ENCODE results near the gene RUNX2. TPM values are rescaled to one million over a fixed set of nuclear protein-coding genes. Genes with fewer than 3 reads are reported as not detected.

The RUNX2 gene
- total and polyA plus RNA-seq, 2 experiments from 2014 or later = 0.66 to 1.7 TPM

GRCh38 chr6:45637056-45637455 lies 308.9 kb downstream of the RUNX2 start (continued):
- no peak for TF ChIP-seq CTCF (conservative IDR thresholded peaks at IDR 0.05; ENCODE audit: low read depth in 2 of 2)
- no peak for TF ChIP-seq NANOG (IDR thresholded peaks at IDR 0.05; ENCODE audit: borderline replicate concordance)
- TF ChIP-seq STAT1 (IDR thresholded peaks at IDR 0.05; ENCODE audit: unreplicated experiment) = no peak
- no peak for TF ChIP-seq POLR2AphosphoS5 (IDR thresholded peaks at IDR 0.05; ENCODE audit: low read depth)
- no peak for TF ChIP-seq EZH2 (IDR thresholded peaks at IDR 0.05; ENCODE audit: low read depth, unreplicated experiment)
- TF ChIP-seq EZH2phosphoT487 (IDR thresholded peaks at IDR 0.05; ENCODE audit: unreplicated experiment) = no peak

GRCh38 chr6:45637611-45638257 lies 309.6 kb downstream of the RUNX2 start:
- H3K79me2 ChIP-seq (replicated peaks; ENCODE audit: insufficient read depth) = no peaks in the 10 kb centered on the region
- Mint-ChIP-seq H3K9me3 (no peaks in the 10 kb centered on the region), H3K4me3 (no peak overlapping the region), H3K36me3 (ENCODE audit: low read depth) (no peaks in the 10 kb centered on the region), H3K4me1 (peaks cover 19% of the 10 kb centered on the region), H3K27me3 (ENCODE audit: insufficient read depth, low read depth, poor library complexity) (peaks cover 5% of the 10 kb centered on the region), H3K27ac (no peak overlapping the region)
- H3F3A ChIP-seq (replicated peaks; ENCODE audit: low read depth) = no peaks in the 10 kb centered on the region
- no peaks in the 10 kb centered on the region for H3K27me3 ChIP-seq (ENCODE audit: insufficient read depth)
- H3K4me2 ChIP-seq = no peak overlapping the region
- H3K4me3 ChIP-seq = no peak overlapping the region
- no peaks in the 10 kb centered on the region for H4K20me1 ChIP-seq (replicated peaks; ENCODE audit: insufficient read depth)
- no peak overlapping the region for H2AFZ ChIP-seq
- H3K27ac ChIP-seq (ENCODE audit: low read depth) = no peak overlapping the region
- H3K9me2 ChIP-seq (ENCODE audit: insufficient read depth) = no peaks in the 10 kb centered on the region
- H3K36me3 ChIP-seq (ENCODE audit: insufficient read depth) = no peaks in the 10 kb centered on the region
- ATAC-seq (no peak), DNase-seq (ENCODE audit: low spot score) (no peak)
- H3K4me1 ChIP-seq (ENCODE audit: insufficient read depth) = peaks cover 14% of the 10 kb centered on the region; the same call in 1 of the 2 replicates
- TF ChIP-seq JUNB (IDR thresholded peaks at IDR 0.05; ENCODE audit: unreplicated experiment) (no peak), ZNF331 (CRISPR knock-in tag; IDR thresholded peaks at IDR 0.05; ENCODE audit: low read depth) (no peak), NANOG (IDR thresholded peaks at IDR 0.05; ENCODE audit: borderline replicate concordance) (no peak), STAT1 (IDR thresholded peaks at IDR 0.05; ENCODE audit: unreplicated experiment) (no peak), EZH2 (IDR thresholded peaks at IDR 0.05; ENCODE audit: low read depth, unreplicated experiment) (no peak), POLR2AphosphoS5 (IDR thresholded peaks at IDR 0.05; ENCODE audit: low read depth) (no peak), ZNF114 (CRISPR knock-in tag; IDR thresholded peaks at IDR 0.05) (no peak), CTCF (conservative IDR thresholded peaks at IDR 0.05; ENCODE audit: low read depth in 2 of 2) (no peak), ETS1 (IDR thresholded peaks at IDR 0.05) (no peak), REST (IDR thresholded peaks at IDR 0.05; ENCODE audit: unreplicated experiment) (no peak), EZH2phosphoT487 (IDR thresholded peaks at IDR 0.05; ENCODE audit: unreplicated experiment) (no peak), CREB1 (CRISPR knock-in tag; IDR thresholded peaks at IDR 0.05; ENCODE audit: low read depth) (no peak)
